ENCODE data around the gene IFNA21.

DNA sequence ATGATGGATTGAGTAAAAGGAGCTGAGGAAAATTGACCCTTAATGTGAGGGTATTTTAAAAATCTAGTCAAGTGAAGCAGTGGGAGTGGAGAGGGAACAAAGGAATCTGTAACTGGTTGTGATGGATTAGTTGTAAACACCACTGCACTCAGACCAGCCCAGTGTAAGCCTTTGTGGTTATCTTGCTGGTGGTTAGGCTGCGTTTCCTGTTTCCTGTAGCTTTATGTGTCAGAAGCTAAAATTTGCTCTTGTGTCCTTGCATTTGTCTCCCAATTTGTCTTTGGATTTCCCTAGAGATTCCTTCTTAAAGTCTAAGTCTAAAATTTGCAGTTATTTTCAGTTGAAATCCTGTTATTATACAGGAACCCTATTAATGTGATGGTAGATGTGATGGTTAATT, 6.3 kb downstream of the IFNA21 start:
- TF ChIP-seq, protein P1, sequence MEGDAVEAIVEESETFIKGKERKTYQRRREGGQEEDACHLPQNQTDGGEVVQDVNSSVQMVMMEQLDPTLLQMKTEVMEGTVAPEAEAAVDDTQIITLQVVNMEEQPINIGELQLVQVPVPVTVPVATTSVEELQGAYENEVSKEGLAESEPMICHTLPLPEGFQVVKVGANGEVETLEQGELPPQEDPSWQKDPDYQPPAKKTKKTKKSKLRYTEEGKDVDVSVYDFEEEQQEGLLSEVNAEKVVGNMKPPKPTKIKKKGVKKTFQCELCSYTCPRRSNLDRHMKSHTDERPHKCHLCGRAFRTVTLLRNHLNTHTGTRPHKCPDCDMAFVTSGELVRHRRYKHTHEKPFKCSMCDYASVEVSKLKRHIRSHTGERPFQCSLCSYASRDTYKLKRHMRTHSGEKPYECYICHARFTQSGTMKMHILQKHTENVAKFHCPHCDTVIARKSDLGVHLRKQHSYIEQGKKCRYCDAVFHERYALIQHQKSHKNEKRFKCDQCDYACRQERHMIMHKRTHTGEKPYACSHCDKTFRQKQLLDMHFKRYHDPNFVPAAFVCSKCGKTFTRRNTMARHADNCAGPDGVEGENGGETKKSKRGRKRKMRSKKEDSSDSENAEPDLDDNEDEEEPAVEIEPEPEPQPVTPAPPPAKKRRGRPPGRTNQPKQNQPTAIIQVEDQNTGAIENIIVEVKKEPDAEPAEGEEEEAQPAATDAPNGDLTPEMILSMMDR (IDR thresholded peaks at IDR 0.05; ENCODE audit: low read depth, low read length, poor library complexity, severe bottlenecking): no peak
- no peak for TF ChIP-seq EZH2phosphoT487 (IDR thresholded peaks at IDR 0.05; ENCODE audit: borderline replicate concordance, low read length)

Data from DOHH2 (cell line).